ENCODE measurements around the gene PRRT4.

GRCh38 chr7:128379900-128380479, 18.5 kb upstream of the PRRT4 start:
- TF ChIP-seq, protein P1, sequence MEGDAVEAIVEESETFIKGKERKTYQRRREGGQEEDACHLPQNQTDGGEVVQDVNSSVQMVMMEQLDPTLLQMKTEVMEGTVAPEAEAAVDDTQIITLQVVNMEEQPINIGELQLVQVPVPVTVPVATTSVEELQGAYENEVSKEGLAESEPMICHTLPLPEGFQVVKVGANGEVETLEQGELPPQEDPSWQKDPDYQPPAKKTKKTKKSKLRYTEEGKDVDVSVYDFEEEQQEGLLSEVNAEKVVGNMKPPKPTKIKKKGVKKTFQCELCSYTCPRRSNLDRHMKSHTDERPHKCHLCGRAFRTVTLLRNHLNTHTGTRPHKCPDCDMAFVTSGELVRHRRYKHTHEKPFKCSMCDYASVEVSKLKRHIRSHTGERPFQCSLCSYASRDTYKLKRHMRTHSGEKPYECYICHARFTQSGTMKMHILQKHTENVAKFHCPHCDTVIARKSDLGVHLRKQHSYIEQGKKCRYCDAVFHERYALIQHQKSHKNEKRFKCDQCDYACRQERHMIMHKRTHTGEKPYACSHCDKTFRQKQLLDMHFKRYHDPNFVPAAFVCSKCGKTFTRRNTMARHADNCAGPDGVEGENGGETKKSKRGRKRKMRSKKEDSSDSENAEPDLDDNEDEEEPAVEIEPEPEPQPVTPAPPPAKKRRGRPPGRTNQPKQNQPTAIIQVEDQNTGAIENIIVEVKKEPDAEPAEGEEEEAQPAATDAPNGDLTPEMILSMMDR (IDR thresholded peaks at IDR 0.05), result no peak
- no peak for TF ChIP-seq ZFX (IDR thresholded peaks at IDR 0.05; ENCODE audit: borderline replicate concordance)

All from 22Rv1 (cell line).